ENCODE results near the gene OLFML2B.

The OLFML2B gene

GRCh38 chr1:162033428-162033827, 9.8 kb upstream of the OLFML2B start:
- Histone ChIP-seq H3K4me3 (ENCODE audit: low read depth, low read length) (no peak overlapping the region), H3K27me3 (ENCODE audit: insufficient read depth, low read depth, severe bottlenecking) (peaks cover 40% of the 10 kb centered on the region), H3K27ac (no peak overlapping the region), H3K36me3 (no peaks in the 10 kb centered on the region), H3K9me3 (ENCODE audit: severe bottlenecking) (no peaks in the 10 kb centered on the region)
- no peak for DNase-seq
- TF ChIP-seq, protein P1, sequence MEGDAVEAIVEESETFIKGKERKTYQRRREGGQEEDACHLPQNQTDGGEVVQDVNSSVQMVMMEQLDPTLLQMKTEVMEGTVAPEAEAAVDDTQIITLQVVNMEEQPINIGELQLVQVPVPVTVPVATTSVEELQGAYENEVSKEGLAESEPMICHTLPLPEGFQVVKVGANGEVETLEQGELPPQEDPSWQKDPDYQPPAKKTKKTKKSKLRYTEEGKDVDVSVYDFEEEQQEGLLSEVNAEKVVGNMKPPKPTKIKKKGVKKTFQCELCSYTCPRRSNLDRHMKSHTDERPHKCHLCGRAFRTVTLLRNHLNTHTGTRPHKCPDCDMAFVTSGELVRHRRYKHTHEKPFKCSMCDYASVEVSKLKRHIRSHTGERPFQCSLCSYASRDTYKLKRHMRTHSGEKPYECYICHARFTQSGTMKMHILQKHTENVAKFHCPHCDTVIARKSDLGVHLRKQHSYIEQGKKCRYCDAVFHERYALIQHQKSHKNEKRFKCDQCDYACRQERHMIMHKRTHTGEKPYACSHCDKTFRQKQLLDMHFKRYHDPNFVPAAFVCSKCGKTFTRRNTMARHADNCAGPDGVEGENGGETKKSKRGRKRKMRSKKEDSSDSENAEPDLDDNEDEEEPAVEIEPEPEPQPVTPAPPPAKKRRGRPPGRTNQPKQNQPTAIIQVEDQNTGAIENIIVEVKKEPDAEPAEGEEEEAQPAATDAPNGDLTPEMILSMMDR (IDR thresholded peaks at IDR 0.05; ENCODE audit: low read depth, low read length): no peak

GRCh38 chr1:162030759-162031280, 7.2 kb upstream of the OLFML2B start:
- Histone ChIP-seq H3K36me3 (no peaks in the 10 kb centered on the region), H3K27me3 (ENCODE audit: insufficient read depth, low read depth, severe bottlenecking) (peaks cover 63% of the 10 kb centered on the region), H3K4me3 (ENCODE audit: low read depth, low read length) (no peak overlapping the region), H3K9me3 (ENCODE audit: severe bottlenecking) (peaks cover 10% of the 10 kb centered on the region), H3K27ac (no peak overlapping the region)
- TF ChIP-seq, protein P1 (IDR thresholded peaks at IDR 0.05; ENCODE audit: low read depth, low read length): no peak
- no peak for DNase-seq

- H3K27ac ChIP-seq: no peak overlapping the region
- no peak overlapping the region for H3K4me3 ChIP-seq (ENCODE audit: low read depth, low read length)
- peaks cover 74% of the 10 kb centered on the region for H3K27me3 ChIP-seq (ENCODE audit: insufficient read depth, low read depth, severe bottlenecking)
- no peaks in the 10 kb centered on the region for H3K36me3 ChIP-seq
- DNase-seq: no peak
- TF ChIP-seq, protein P1 (IDR thresholded peaks at IDR 0.05; ENCODE audit: low read depth, low read length): no peak
- peaks cover 10% of the 10 kb centered on the region for H3K9me3 ChIP-seq (ENCODE audit: severe bottlenecking)
Measured at GRCh38 chr1:162029157-162029556, 5.5 kb upstream of the OLFML2B start.

DNA sequence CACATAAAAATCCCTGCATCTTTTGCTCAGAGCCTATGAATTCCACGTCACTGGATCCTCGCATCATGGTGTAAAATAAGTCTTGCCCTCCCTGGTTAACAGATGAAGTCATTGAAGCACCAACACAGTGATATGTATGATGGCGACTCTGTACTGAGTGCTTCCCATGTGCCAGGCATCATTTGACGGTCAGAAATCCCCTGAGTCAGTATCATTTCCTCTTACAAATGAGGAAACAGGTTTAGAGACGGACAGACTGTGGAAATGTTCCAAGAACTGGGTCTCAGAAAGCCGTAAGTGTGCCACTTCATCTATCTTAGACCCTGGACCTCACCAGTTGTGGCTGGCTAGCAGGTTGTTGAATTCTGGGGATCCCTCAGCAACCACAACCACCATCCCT, 5.1 kb upstream of the OLFML2B start:
- no peak overlapping the region for H3K27ac ChIP-seq
- H3K9me3 ChIP-seq (ENCODE audit: severe bottlenecking): peaks cover 10% of the 10 kb centered on the region
- DNase-seq: no peak
- TF ChIP-seq, protein P1 (IDR thresholded peaks at IDR 0.05; ENCODE audit: low read depth, low read length): no peak
- peaks cover 78% of the 10 kb centered on the region for H3K27me3 ChIP-seq (ENCODE audit: insufficient read depth, low read depth, severe bottlenecking)
- no peak overlapping the region for H3K4me3 ChIP-seq (ENCODE audit: low read depth, low read length)
- no peaks in the 10 kb centered on the region for H3K36me3 ChIP-seq

DNA sequence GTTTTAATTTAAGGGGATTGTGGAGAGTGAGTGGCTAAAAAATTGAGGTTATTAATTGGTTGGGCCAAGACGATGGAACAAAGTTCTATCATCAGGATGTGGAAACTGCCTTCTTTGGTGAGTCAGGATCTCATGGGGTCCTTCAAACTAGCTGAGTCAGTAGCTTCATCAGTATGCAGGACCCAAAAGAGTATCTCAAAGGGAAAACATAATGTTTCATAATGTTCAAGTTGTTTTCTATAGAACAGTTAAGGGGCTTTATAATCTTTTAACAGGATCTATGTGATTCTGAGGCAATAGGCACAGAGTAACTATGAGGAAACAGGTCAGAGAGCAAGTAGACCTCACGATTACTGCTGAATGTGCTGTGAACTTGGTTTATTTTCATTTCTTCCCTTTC, 3.2 kb upstream of the OLFML2B start:
- Histone ChIP-seq H3K9me3 (ENCODE audit: severe bottlenecking) (peaks cover 10% of the 10 kb centered on the region), H3K4me3 (ENCODE audit: low read depth, low read length) (no peak overlapping the region), H3K36me3 (no peaks in the 10 kb centered on the region), H3K27ac (no peak overlapping the region), H3K27me3 (ENCODE audit: insufficient read depth, low read depth, severe bottlenecking) (peaks cover 88% of the 10 kb centered on the region)
- TF ChIP-seq, protein P1 (IDR thresholded peaks at IDR 0.05; ENCODE audit: low read depth, low read length): no peak
- DNase-seq: no peak

DNA sequence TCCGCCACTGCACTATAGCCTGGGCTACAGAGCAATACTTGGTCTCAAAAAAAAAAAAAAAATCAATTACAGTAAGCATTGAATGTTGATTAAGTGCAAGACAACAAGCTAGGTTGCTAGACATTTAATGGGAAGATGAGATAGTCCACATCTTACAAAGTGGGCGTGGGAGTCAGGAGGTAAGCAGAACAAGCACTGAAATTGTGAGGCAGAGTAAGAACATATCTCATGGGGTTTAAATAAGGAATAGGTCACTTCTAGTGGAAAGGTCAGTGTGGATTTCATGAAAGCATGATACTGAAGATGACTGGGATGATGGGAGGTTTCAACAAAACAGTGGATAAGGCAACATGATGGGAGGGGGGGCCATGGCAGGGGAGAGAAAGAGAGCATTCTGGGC, 1.9 kb upstream of the OLFML2B start:
- H3K9me3 ChIP-seq (ENCODE audit: severe bottlenecking): peaks cover 10% of the 10 kb centered on the region
- no peak overlapping the region for H3K27ac ChIP-seq
- H3K27me3 ChIP-seq (ENCODE audit: insufficient read depth, low read depth, severe bottlenecking): peaks cover 91% of the 10 kb centered on the region
- no peak overlapping the region for H3K4me3 ChIP-seq (ENCODE audit: low read depth, low read length)
- TF ChIP-seq, protein P1 (IDR thresholded peaks at IDR 0.05; ENCODE audit: low read depth, low read length): no peak
- no peaks in the 10 kb centered on the region for H3K36me3 ChIP-seq
- DNase-seq: no peak
